SU-DHL-6 (cell line): ENCODE measurements around the gene ZNF674.

Experiments used
- H2AFZ ChIP-seq: fragments of 200-600 bp; sonication (generic); 2 replicates; pipeline ENCODE4 v1.6.1; 2014; ENCODE audit warnings: low read depth, mild to moderate bottlenecking, moderate library complexity, mixed read lengths, antibody characterized with exemption, low read length; ENCODE audit not compliant: severe bottlenecking
- H3F3A ChIP-seq: fragments of 200-600 bp; shearing (Covaris generic); 2 replicates; pipeline ENCODE4 v1.6.0; 2016; ENCODE audit warnings: antibody characterized with exemption, mild to moderate bottlenecking; ENCODE audit not compliant: insufficient read depth
- H3K27ac ChIP-seq: fragments of 200-600 bp; sonication (generic); 2 replicates; pipeline ENCODE4 v1.5.1; 2016; ENCODE audit warnings: low read depth, mild to moderate bottlenecking, low read length, moderate library complexity, mixed read lengths
- H3K27me3 ChIP-seq: fragments of 200-600 bp; sonication (generic), shearing (Covaris generic); 2 replicates; pipeline ENCODE4 v1.6.0; 2014; ENCODE audit warnings: mild to moderate bottlenecking, low read length
- H3K36me3 ChIP-seq: fragments of 200-600 bp; sonication (generic); 2 replicates; pipeline ENCODE4 v1.6.1; 2014; ENCODE audit warnings: mild to moderate bottlenecking, low read length, mixed read lengths
- H3K4me2 ChIP-seq: fragments of 300-600, 200-600 bp; shearing (Covaris generic), sonication (generic); 2 replicates; pipeline ENCODE4 v1.6.0; 2014; ENCODE audit warnings: low read length, low read depth, mild to moderate bottlenecking; ENCODE audit not compliant: poor library complexity, severe bottlenecking
- H3K4me3 ChIP-seq: fragments of 200-600 bp; sonication (generic); 2 replicates; pipeline ENCODE4 v1.5.1; 2014; ENCODE audit warnings: antibody characterized with exemption, low read length, mild to moderate bottlenecking, mixed read lengths; ENCODE audit not compliant: insufficient read depth, poor library complexity, severe bottlenecking
- H3K79me2 ChIP-seq: fragments of 200-600 bp; sonication (generic); 2 replicates; pipeline ENCODE4 v1.6.1; 2014; ENCODE audit warnings: mild to moderate bottlenecking, low read length, moderate library complexity; ENCODE audit not compliant: insufficient read depth
- H3K9ac ChIP-seq: fragments of 200-600 bp; sonication (generic); 2 replicates; pipeline ENCODE4 v1.7.0; 2014; ENCODE audit warnings: mild to moderate bottlenecking, low read length
- H3K9me2 ChIP-seq: fragments of 200-600 bp; sonication (generic); replicated peaks from 2 replicates; pipeline ENCODE4 v1.6.1; 2014; ENCODE audit warnings: low read length; ENCODE audit not compliant: insufficient read depth
- H3K9me3 ChIP-seq: fragments of 200-600 bp; sonication (generic); 2 replicates; pipeline ENCODE4 v1.6.1; 2014; ENCODE audit warnings: low read length, mixed read lengths; ENCODE audit not compliant: insufficient read depth
- H4K20me1 ChIP-seq: fragments of 200-600 bp; sonication (generic); 2 replicates; pipeline ENCODE4 v1.6.1; 2014; ENCODE audit warnings: low read depth, mild to moderate bottlenecking, antibody characterized with exemption, low read length, moderate library complexity, mixed read lengths
- CTCF ChIP-seq: fragments of 200-600 bp; sonication (generic); IDR thresholded peaks from one replicate; pipeline ENCODE4 v1.5.1; 2017; ENCODE audit warnings: antibody characterized with exemption, mild to moderate bottlenecking, low read length, moderate library complexity; ENCODE audit not compliant: insufficient read depth, poor library complexity, severe bottlenecking
- EZH2phosphoT487 ChIP-seq: fragments of 200-600 bp; sonication (generic), shearing (Covaris generic); conservative IDR thresholded peaks from 2 replicates; pipeline ENCODE4 v1.6.1; 2018; ENCODE audit warnings: mild to moderate bottlenecking, antibody characterized with exemption, low read length, moderate library complexity, mixed read lengths

ZNF674 gene

DNA sequence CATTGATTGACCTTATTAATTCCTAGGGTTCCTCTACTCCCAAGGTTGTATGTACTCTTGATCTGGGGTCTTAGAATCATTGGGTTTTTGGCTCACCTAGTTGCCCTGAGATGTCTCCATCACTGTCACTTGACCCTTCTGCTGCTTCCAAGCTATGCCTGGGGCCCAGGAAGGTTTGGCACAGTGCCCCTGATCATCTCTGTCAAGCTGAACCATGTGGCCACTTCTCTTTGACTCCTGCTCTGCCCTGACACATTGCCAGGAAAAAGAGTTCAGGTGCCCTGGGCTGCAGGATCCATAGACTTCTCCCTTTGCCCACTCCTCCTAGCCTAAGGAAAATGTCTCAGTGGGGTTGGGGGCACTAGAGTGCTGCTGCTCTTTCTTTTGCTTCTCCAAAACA lies 24.4 kb upstream of the ZNF674 start:
- Histone ChIP-seq H3K79me2 (no peaks in the 10 kb centered on the region), H3K9me3 (no peaks in the 10 kb centered on the region), H2AFZ (no peak overlapping the region), H3K9ac (no peak overlapping the region), H3K36me3 (no peaks in the 10 kb centered on the region), H3K9me2 (no peaks in the 10 kb centered on the region), H4K20me1 (no peaks in the 10 kb centered on the region), H3K27ac (no peak overlapping the region), H3F3A (peaks cover 11% of the 10 kb centered on the region; the same call in 1 of the 2 replicates), H3K27me3 (no peaks in the 10 kb centered on the region), H3K4me3 (no peak overlapping the region), H3K4me2 (no peak overlapping the region)
- no peak for TF ChIP-seq EZH2phosphoT487

- Histone ChIP-seq H3K9ac (no peak overlapping the region), H3K9me2 (no peaks in the 10 kb centered on the region), H3K4me2 (no peak overlapping the region), H4K20me1 (no peaks in the 10 kb centered on the region), H3K79me2 (no peaks in the 10 kb centered on the region), H3K36me3 (no peaks in the 10 kb centered on the region), H3K27ac (no peak overlapping the region), H3F3A (0 out of 2 replicates have a peak, but pooled peaks cover 5% of the 10 kb centered on the region), H3K4me3 (no peak overlapping the region), H3K27me3 (no peaks in the 10 kb centered on the region), H3K9me3 (no peaks in the 10 kb centered on the region), H2AFZ (no peak overlapping the region)
- no peak for TF ChIP-seq EZH2phosphoT487
- no peak for TF ChIP-seq CTCF
Measured at GRCh38 chrX:46567388-46567787, 22.2 kb upstream of the ZNF674 start.

DNA sequence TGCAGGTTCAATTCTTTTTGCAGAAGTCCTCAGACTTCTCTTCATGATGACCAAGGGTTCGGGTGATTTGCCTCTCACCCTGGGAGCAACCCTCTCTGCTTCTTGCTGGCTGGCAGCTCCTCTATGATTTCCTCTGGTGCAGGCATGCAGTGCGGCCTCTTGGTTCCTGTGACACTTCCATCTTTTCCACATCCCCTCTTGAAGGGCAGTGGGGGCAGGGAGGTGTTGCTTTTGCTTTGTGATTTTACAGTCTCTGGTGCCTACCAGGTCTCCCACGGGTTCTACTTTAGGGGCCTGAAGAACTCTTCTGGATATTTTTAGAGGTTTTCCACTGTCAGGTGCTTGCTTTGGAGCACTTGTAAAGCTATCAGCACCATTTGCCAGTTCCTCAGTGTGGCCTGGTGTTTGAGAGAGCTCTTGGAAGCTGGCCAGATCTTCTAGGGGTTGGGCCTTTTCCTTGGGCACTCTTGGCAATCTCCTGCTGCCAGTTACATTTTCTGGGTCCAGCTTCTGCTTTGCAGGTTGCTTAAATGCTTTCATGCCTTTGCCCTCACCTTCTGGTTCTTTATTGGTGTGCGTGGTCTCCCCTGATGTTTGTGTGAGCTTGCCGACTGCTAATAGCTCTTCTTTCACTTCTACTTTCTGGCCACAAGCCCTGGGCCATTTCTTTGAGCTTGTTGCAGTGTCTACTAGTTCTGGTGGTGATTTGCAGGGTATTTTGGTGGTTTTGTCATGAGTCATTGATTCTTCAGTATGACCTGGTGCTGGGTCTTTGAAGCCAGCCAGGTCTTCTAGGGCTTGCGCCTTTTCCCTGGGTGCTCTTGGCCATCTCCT lies 16.8 kb upstream of the ZNF674 start:
- Histone ChIP-seq H2AFZ (no peak overlapping the region), H3F3A (no peaks in the 10 kb centered on the region), H3K36me3 (no peaks in the 10 kb centered on the region), H3K4me2 (no peak overlapping the region), H3K79me2 (no peaks in the 10 kb centered on the region), H3K27ac (no peak overlapping the region), H3K9me2 (no peaks in the 10 kb centered on the region), H3K4me3 (no peak overlapping the region), H3K9ac (no peak overlapping the region), H4K20me1 (no peaks in the 10 kb centered on the region), H3K9me3 (no peaks in the 10 kb centered on the region), H3K27me3 (no peaks in the 10 kb centered on the region)
- TF ChIP-seq CTCF = no peak
- no peak for TF ChIP-seq EZH2phosphoT487

- H3K9me2 ChIP-seq = no peaks in the 10 kb centered on the region
- H3K9me3 ChIP-seq = no peaks in the 10 kb centered on the region
- H3K36me3 ChIP-seq = no peaks in the 10 kb centered on the region
- TF ChIP-seq EZH2phosphoT487 (no peak), CTCF (no peak)
- no peaks in the 10 kb centered on the region for H3F3A ChIP-seq
- H3K27me3 ChIP-seq = no peaks in the 10 kb centered on the region
- no peaks in the 10 kb centered on the region for H4K20me1 ChIP-seq
- H3K4me2 ChIP-seq = no peak overlapping the region
- no peak overlapping the region for H3K4me3 ChIP-seq
- no peaks in the 10 kb centered on the region for H3K79me2 ChIP-seq
- no peak overlapping the region for H2AFZ ChIP-seq
- no peak overlapping the region for H3K27ac ChIP-seq
- H3K9ac ChIP-seq = no peak overlapping the region
Measured at GRCh38 chrX:46559062-46559461, 13.8 kb upstream of the ZNF674 start.
